Panc1 (cell line): ENCODE results near the gene MRPS35. TPM values are rescaled to one million over a fixed set of nuclear protein-coding genes. Genes with fewer than 3 reads are reported as not detected.

Experiments
- ATAC-seq: fragments of 200-7000 bp; cut with Tn5 transposase; 2 replicates; pipeline ENCODE4 v1.9.1; 2020; ENCODE audit warnings: mild to moderate bottlenecking, moderate library complexity
- BruUV-seq: library from RNA; stranded (reverse); fragments of 400-500 nt; replicated peaks from 2 replicates; lab custom pipeline; 2021; lab: Mats Ljungman, UMichigan
- CTCF ChIA-PET: fragments of 300-600 bp; sonication (Branson Sonifier 250); formaldehyde crosslinking; loops from one replicate; lab custom pipeline; 2022; ENCODE audit warnings: antibody characterized with exemption; lab: Charles Lee
- POLR2A ChIA-PET: fragments of 300-600 bp; sonication (Branson Sonifier 250); formaldehyde crosslinking; loops from one replicate; lab custom pipeline; 2022; ENCODE audit warnings: antibody characterized with exemption; lab: Charles Lee
- DNase-seq: peaks from one replicate; pipeline ENCODE4 v3.0.0-alpha.2; 2010; ENCODE audit warnings: low read depth, low spot score
- H3K27ac ChIP-seq: 2 replicates; pipeline ENCODE4 v1.5.1; 2011; ENCODE audit warnings: mild to moderate bottlenecking, low read length, inconsistent platforms
- H3K27me3 ChIP-seq: fragments of 200-500 bp; sonication (Bioruptor generic); 2 replicates; pipeline ENCODE4 v1.6.0; 2014; ENCODE audit warnings: low read length, inconsistent platforms; ENCODE audit not compliant: control insufficient read depth, insufficient read depth
- H3K36me3 ChIP-seq: fragments of 200-500 bp; sonication (Bioruptor generic); 2 replicates; pipeline ENCODE4 v1.5.1; 2014; ENCODE audit warnings: inconsistent platforms, mild to moderate bottlenecking, low read length, moderate library complexity; ENCODE audit not compliant: control insufficient read depth, insufficient read depth
- H3K4me1 ChIP-seq: 2 replicates; pipeline ENCODE4 v1.5.1; 2011; ENCODE audit warnings: inconsistent platforms, mild to moderate bottlenecking, low read length, moderate library complexity; ENCODE audit not compliant: control insufficient read depth, insufficient read depth
- H3K4me3 ChIP-seq, 2 experiments: 2 replicates each; pipeline ENCODE4 v1.5.1; 2011 to 2012; ENCODE audit warnings: low read depth in 2 of 2, low read length in 2 of 2, mild to moderate bottlenecking in 2 of 2, inconsistent platforms in 1 of 2, moderate library complexity in 1 of 2
- H3K9me3 ChIP-seq: fragments of 200-500 bp; sonication (Bioruptor generic); 2 replicates; pipeline ENCODE4 v1.5.1; 2014; ENCODE audit warnings: low read depth, mild to moderate bottlenecking, inconsistent platforms, low read length, moderate library complexity; ENCODE audit not compliant: control insufficient read depth, insufficient read depth
- CTCF ChIP-seq: fragments of 450-650 bp; IDR thresholded peaks from 2 replicates; pipeline ENCODE4 v1.5.1; 2017; ENCODE audit warnings: mild to moderate bottlenecking
- POLR2AphosphoS5 ChIP-seq: IDR thresholded peaks from 2 replicates; pipeline ENCODE4 v1.6.1; 2012; ENCODE audit warnings: mild to moderate bottlenecking, low read depth, low read length, moderate library complexity
- SIN3A ChIP-seq: IDR thresholded peaks from 2 replicates; pipeline ENCODE4 v1.6.1; 2012; ENCODE audit warnings: low read depth, mild to moderate bottlenecking, low read length, moderate library complexity, borderline replicate concordance; ENCODE audit not compliant: insufficient read depth
- TCF7L2 ChIP-seq: IDR thresholded peaks from 2 replicates; pipeline ENCODE4 v1.6.1; 2011; ENCODE audit warnings: mild to moderate bottlenecking, low read depth, low read length, inconsistent platforms
- in situ Hi-C: cut with HindIII; loops from 2 replicates; pipeline ENCODE4 v1.10.0; 2016; ENCODE audit warnings: low sequenced_read_pairs, low pct_unique_long_range_greater_than_20kb
- intact Hi-C: fragments of 100-400 bp; cut with micrococcal nuclease; formaldehyde crosslinking; loops from one replicate; pipeline ENCODE4 v1.10.0; 2022; ENCODE audit not compliant: unreplicated experiment
- total RNA-seq: library from RNA; stranded (reverse); gene quantifications from one replicate; pipeline ENCODE4 v1.2.1, GENCODE V29; 2021; ENCODE audit not compliant: unreplicated experiment
- TF ChIP-seq, protein P1 (sequence below), 2 experiments: IDR thresholded peaks; 2 replicates each; pipeline ENCODE4 v1.6.1; 2011 to 2012; ENCODE audit warnings: low read depth in 2 of 2, control low read depth in 1 of 2, low read length in 1 of 2, mild to moderate bottlenecking in 1 of 2, moderate library complexity in 1 of 2; ENCODE audit not compliant: insufficient read depth in 1 of 2

The MRPS35 gene
- total RNA-seq, 1 experiment from 2014 or later, result 63.9 TPM

- CTCF ChIA-PET, result no interaction called here
- Histone ChIP-seq H3K9me3 (no peaks in the 10 kb centered on the region), H3K4me3 (no peak overlapping the region), H3K27ac (no peak overlapping the region), H3K27me3 (no peaks in the 10 kb centered on the region), H3K4me1 (no peaks in the 10 kb centered on the region), H3K36me3 (no peaks in the 10 kb centered on the region)
- no TSS peak for BruUV-seq
- in situ Hi-C loops, result no loop called here
- POLR2A ChIA-PET, result no interaction called here
- DNase-seq (no peak), ATAC-seq (no peak)
- TF ChIP-seq SIN3A, result no peak
- TF ChIP-seq POLR2AphosphoS5, result no peak
- TF ChIP-seq TCF7L2, result no peak
- TF ChIP-seq CTCF, result no peak
- TF ChIP-seq, protein P1, sequence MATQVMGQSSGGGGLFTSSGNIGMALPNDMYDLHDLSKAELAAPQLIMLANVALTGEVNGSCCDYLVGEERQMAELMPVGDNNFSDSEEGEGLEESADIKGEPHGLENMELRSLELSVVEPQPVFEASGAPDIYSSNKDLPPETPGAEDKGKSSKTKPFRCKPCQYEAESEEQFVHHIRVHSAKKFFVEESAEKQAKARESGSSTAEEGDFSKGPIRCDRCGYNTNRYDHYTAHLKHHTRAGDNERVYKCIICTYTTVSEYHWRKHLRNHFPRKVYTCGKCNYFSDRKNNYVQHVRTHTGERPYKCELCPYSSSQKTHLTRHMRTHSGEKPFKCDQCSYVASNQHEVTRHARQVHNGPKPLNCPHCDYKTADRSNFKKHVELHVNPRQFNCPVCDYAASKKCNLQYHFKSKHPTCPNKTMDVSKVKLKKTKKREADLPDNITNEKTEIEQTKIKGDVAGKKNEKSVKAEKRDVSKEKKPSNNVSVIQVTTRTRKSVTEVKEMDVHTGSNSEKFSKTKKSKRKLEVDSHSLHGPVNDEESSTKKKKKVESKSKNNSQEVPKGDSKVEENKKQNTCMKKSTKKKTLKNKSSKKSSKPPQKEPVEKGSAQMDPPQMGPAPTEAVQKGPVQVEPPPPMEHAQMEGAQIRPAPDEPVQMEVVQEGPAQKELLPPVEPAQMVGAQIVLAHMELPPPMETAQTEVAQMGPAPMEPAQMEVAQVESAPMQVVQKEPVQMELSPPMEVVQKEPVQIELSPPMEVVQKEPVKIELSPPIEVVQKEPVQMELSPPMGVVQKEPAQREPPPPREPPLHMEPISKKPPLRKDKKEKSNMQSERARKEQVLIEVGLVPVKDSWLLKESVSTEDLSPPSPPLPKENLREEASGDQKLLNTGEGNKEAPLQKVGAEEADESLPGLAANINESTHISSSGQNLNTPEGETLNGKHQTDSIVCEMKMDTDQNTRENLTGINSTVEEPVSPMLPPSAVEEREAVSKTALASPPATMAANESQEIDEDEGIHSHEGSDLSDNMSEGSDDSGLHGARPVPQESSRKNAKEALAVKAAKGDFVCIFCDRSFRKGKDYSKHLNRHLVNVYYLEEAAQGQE (IDR thresholded peaks at IDR 0.05; ENCODE audit: insufficient read depth in 1 of 2, low read depth in 2 of 2, low read length in 1 of 2), result no peak
- intact Hi-C loops, result no loop called here
These were observed 37.4 kb upstream of the MRPS35 start for GRCh38 chr12:27673101-27673718.

DNA sequence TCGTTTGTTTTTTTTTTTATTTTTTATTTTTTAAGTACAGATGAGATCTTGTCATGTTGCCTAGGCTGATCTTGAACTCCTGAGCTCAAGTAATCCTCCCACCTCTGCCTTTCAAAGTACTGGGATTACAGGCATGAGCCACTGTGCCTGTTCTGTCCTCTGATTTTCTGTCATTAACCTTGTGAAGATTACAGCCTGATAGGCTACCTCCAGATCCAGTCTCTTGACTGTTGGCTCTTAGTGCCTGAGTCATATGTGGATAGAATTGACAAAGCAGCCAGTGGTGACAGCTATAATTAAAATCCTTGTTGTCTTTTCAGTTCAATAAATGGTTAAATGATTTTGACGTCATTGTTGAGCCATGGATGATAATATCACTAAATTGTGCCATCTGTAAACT is 35.6 kb upstream of the MRPS35 start:
- no peak for TF ChIP-seq POLR2AphosphoS5
- TF ChIP-seq SIN3A, result no peak
- no peak for TF ChIP-seq CTCF
- TF ChIP-seq, protein P1 (IDR thresholded peaks at IDR 0.05; ENCODE audit: insufficient read depth in 1 of 2, low read depth in 2 of 2, low read length in 1 of 2), result no peak
- TF ChIP-seq TCF7L2, result no peak
- Histone ChIP-seq H3K27ac (no peak overlapping the region), H3K4me3 (no peak overlapping the region), H3K4me1 (no peaks in the 10 kb centered on the region), H3K36me3 (no peaks in the 10 kb centered on the region; the same call in 1 of the 2 replicates), H3K9me3 (no peaks in the 10 kb centered on the region), H3K27me3 (no peaks in the 10 kb centered on the region)
- POLR2A ChIA-PET, result interaction anchor here (0.6 to 0.7 kb wide), 2 partner anchors 76 to 275 kb away, joined by 6 read pairs; no protein-coding TSS in a partner anchor
- DNase-seq (no peak), ATAC-seq (no peak)
- intact Hi-C loops, result no loop called here
- in situ Hi-C loops, result no loop called here
- BruUV-seq, result no TSS peak
- CTCF ChIA-PET, result no interaction called here
